GM19328 (cell line): ENCODE measurements around the gene THUMPD2.

Experiments
- ATAC-seq: cut with Tn5 transposase; IDR thresholded peaks from one replicate; pipeline ENCODE4 v1.9.1; 2021; ENCODE audit warnings: mild to moderate bottlenecking, moderate library complexity; ENCODE audit not compliant: unreplicated experiment

THUMPD2 gene

GRCh38 chr2:39719317-39719716, 59.7 kb downstream of the THUMPD2 start:
- ATAC-seq, result no peak

- ATAC-seq, result no peak
Observed at GRCh38 chr2:39718483-39718882, 60.6 kb downstream of the THUMPD2 start.

- no peak for ATAC-seq
Observed at GRCh38 chr2:39717067-39717466, 62.0 kb downstream of the THUMPD2 start.

GRCh38 chr2:39715822-39716221, 63.2 kb downstream of the THUMPD2 start:
- no peak for ATAC-seq

GRCh38 chr2:39715095-39715494, 64.0 kb downstream of the THUMPD2 start:
- ATAC-seq, result no peak

GRCh38 chr2:39712953-39713352, 66.1 kb downstream of the THUMPD2 start:
- ATAC-seq, result no peak

- ATAC-seq, result no peak
Observed at GRCh38 chr2:39710807-39711206, 68.3 kb downstream of the THUMPD2 start.

GRCh38 chr2:39708003-39708402, 71.1 kb downstream of the THUMPD2 start:
- no peak for ATAC-seq

- no peak for ATAC-seq
Observed at GRCh38 chr2:39706945-39707344, 72.1 kb downstream of the THUMPD2 start.

- ATAC-seq, result no peak
Observed at GRCh38 chr2:39706312-39706711, 72.7 kb downstream of the THUMPD2 start.

GRCh38 chr2:39705638-39706037, 73.4 kb downstream of the THUMPD2 start:
- no peak for ATAC-seq

GRCh38 chr2:39704540-39704939, 74.5 kb downstream of the THUMPD2 start:
- no peak for ATAC-seq

GRCh38 chr2:39703181-39703872, 75.7 kb downstream of the THUMPD2 start:
- ATAC-seq, result no peak

GRCh38 chr2:39701137-39701536, 77.9 kb downstream of the THUMPD2 start:
- ATAC-seq, result no peak

GRCh38 chr2:39697454-39697853, 81.6 kb downstream of the THUMPD2 start:
- ATAC-seq, result no peak

GRCh38 chr2:39696838-39697237, 82.2 kb downstream of the THUMPD2 start:
- ATAC-seq, result no peak

GRCh38 chr2:39696101-39696553, 82.9 kb downstream of the THUMPD2 start:
- ATAC-seq, result no peak

- ATAC-seq, result no peak
Observed at GRCh38 chr2:39693245-39693644, 85.8 kb downstream of the THUMPD2 start.

GRCh38 chr2:39689876-39690275, 89.2 kb downstream of the THUMPD2 start:
- ATAC-seq, result no peak

GRCh38 chr2:39689272-39689841, 89.7 kb downstream of the THUMPD2 start:
- no peak for ATAC-seq

- no peak for ATAC-seq
Observed at GRCh38 chr2:39688181-39688580, 90.9 kb downstream of the THUMPD2 start.

- ATAC-seq, result no peak
Observed at GRCh38 chr2:39686456-39686855, 92.6 kb downstream of the THUMPD2 start.
